Neuronal stem cell (in vitro differentiated cells): Measurements from ENCODE around the gene MON2.

Experiments used
- DNase-seq: peaks from one replicate; pipeline ENCODE4 v3.0.0-alpha.2; 2013; ENCODE audit warnings: low spot score
- H2AFZ ChIP-seq: one replicate; pipeline ENCODE4 v1.6.1; 2013; ENCODE audit warnings: mild to moderate bottlenecking, low read length, inconsistent platforms
- H2AK5ac ChIP-seq: 2 replicates; pipeline ENCODE4 v1.6.1; 2013; ENCODE audit warnings: low read depth, mild to moderate bottlenecking, inconsistent platforms, low read length, moderate library complexity, mixed read lengths
- H2BK120ac ChIP-seq: 2 replicates; pipeline ENCODE4 v1.6.1; 2013; ENCODE audit warnings: low read depth, mild to moderate bottlenecking, inconsistent platforms, low read length, moderate library complexity, mixed read lengths
- H2BK12ac ChIP-seq: one replicate; pipeline ENCODE4 v1.6.1; 2013; ENCODE audit warnings: low read length, inconsistent platforms
- H2BK15ac ChIP-seq: 2 replicates; pipeline ENCODE4 v1.6.1; 2013; ENCODE audit warnings: mild to moderate bottlenecking, low read length, inconsistent platforms, mixed read lengths
- H2BK5ac ChIP-seq: one replicate; pipeline ENCODE4 v1.6.1; 2013; ENCODE audit warnings: inconsistent platforms, mild to moderate bottlenecking, low read length, moderate library complexity
- H3K14ac ChIP-seq: one replicate; pipeline ENCODE4 v1.6.1; 2013; ENCODE audit warnings: low read length, inconsistent platforms
- H3K18ac ChIP-seq: 2 replicates; pipeline ENCODE4 v1.6.1; 2013; ENCODE audit warnings: low read length, inconsistent platforms
- H3K23ac ChIP-seq: 2 replicates; pipeline ENCODE4 v1.6.1; 2013; ENCODE audit warnings: low read depth, mild to moderate bottlenecking, mixed read lengths, low read length, inconsistent platforms; ENCODE audit not compliant: poor library complexity
- H3K27ac ChIP-seq: replicated peaks from 3 replicates; pipeline ENCODE4 v1.5.1; 2013; ENCODE audit warnings: low read length, inconsistent platforms
- H3K27me3 ChIP-seq, 3 experiments: 2 replicates each; pipeline ENCODE4 v1.6.1; 2013; ENCODE audit warnings: low read length in 3 of 3, mild to moderate bottlenecking in 2 of 3, inconsistent platforms in 1 of 3, low read depth in 1 of 3, mixed read lengths in 1 of 3, moderate library complexity in 1 of 3; ENCODE audit not compliant: control insufficient read depth in 3 of 3, insufficient read depth in 3 of 3
- H3K36me3 ChIP-seq, 2 donors: replicated peaks in 1 of 2; 2 replicates each; pipeline ENCODE4 v1.6.1; 2013; ENCODE audit warnings: low read length in 2 of 2; ENCODE audit not compliant: control insufficient read depth in 2 of 2, insufficient read depth in 2 of 2
- H3K4ac ChIP-seq: 2 replicates; pipeline ENCODE4 v1.6.1; 2013; ENCODE audit warnings: inconsistent platforms, mild to moderate bottlenecking, low read length, moderate library complexity
- H3K4me1 ChIP-seq, 2 donors: 1 replicate in 1 of 2; 2 replicates in 1 of 2; pipeline ENCODE4 v1.6.1; 2013; ENCODE audit warnings: low read length in 2 of 2, low read depth in 1 of 2; ENCODE audit not compliant: control insufficient read depth in 2 of 2, insufficient read depth in 1 of 2
- H3K4me2 ChIP-seq: one replicate; pipeline ENCODE4 v1.6.1; 2013; ENCODE audit warnings: mild to moderate bottlenecking, low read length, inconsistent platforms; ENCODE audit not compliant: insufficient read depth, poor library complexity, severe bottlenecking
- H3K4me3 ChIP-seq, 2 donors: 2 replicates each; pipeline ENCODE4 v1.5.1; 2013; ENCODE audit warnings: low read length in 2 of 2, mild to moderate bottlenecking in 2 of 2, inconsistent platforms in 1 of 2, moderate library complexity in 1 of 2
- H3K79me1 ChIP-seq: one replicate; pipeline ENCODE4 v1.6.1; 2013; ENCODE audit warnings: low read depth, mild to moderate bottlenecking, inconsistent platforms, low read length, moderate library complexity
- H3K9ac ChIP-seq: one replicate; pipeline ENCODE4 v1.6.1; 2013; ENCODE audit warnings: mild to moderate bottlenecking, low read depth, low read length, inconsistent platforms; ENCODE audit not compliant: poor library complexity
- H3K9me3 ChIP-seq, 2 donors: replicated peaks in 1 of 2; 2 replicates each; pipeline versions ENCODE3 to v1.6.1; 2013; ENCODE audit warnings: low read length in 2 of 2, mild to moderate bottlenecking in 2 of 2, inconsistent platforms in 1 of 2, low read depth in 1 of 2, mixed read lengths in 1 of 2, moderate library complexity in 1 of 2; ENCODE audit not compliant: control insufficient read depth in 2 of 2, insufficient read depth in 1 of 2
- H4K8ac ChIP-seq: one replicate; pipeline ENCODE4 v1.6.1; 2013; ENCODE audit warnings: low read depth, mild to moderate bottlenecking, inconsistent platforms, low read length, moderate library complexity
- H4K91ac ChIP-seq: one replicate; pipeline ENCODE4 v1.6.1; 2013; ENCODE audit warnings: low read length, low read depth, mild to moderate bottlenecking, inconsistent platforms; ENCODE audit not compliant: poor library complexity
- WGBS, 2 donors: extraction: QIAGEN DNeasy Blood & Tissue Kit; methylation state at CpG; one replicate each; pipeline ENCODE4 v1.1.7; 2013; ENCODE audit warnings: missing lambda C conversion rate in 2 of 2, mixed read lengths in 1 of 2; ENCODE audit not compliant: insufficient read length in 2 of 2, insufficient replicate concordance in 1 of 2; ENCODE audit errors: extremely low coverage in 2 of 2; 5-methylcytosine and 5-hydroxymethylcytosine counted together

The MON2 gene

DNA sequence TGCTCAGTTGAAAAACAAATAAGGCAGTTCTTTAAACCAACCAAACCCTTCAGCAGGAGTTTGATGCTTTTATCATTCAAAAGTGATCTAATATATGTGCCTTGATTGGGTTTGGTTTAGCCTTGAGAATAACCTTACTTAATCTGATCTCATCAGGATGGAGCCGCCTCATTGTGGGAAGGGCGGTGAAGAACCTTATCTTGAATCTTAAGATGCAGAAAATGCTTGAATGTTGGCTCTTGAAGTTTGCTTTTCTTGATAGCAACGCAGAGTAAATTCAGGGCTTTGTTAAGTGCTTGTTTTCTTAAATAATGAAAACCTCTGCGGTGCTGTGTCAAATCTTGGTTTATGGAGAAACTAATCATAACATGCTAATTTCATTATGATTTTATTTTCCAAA, 138.2 kb downstream of the MON2 start:
- Histone ChIP-seq H2AK5ac (no peak overlapping the region), H2BK5ac (no peak overlapping the region), H2BK15ac (no peak overlapping the region), H3K4me1 (peaks cover 2 to 9% of the 10 kb centered on the region in 2 donors), H3K18ac (no peak overlapping the region), H3K23ac (no peak overlapping the region), H2AFZ (no peak overlapping the region), H4K8ac (no peak overlapping the region), H2BK120ac (no peak overlapping the region), H3K4me2 (peak overlapping the region; percentile 67), H3K36me3 (peaks cover 0 to 49% of the 10 kb centered on the region in 2 donors), H3K9me3 (peaks cover 0 to 3% of the 10 kb centered on the region in 2 donors), H3K27ac (no peak overlapping the region), H3K4ac (no peak overlapping the region), H3K4me3 (peak overlapping the region; percentile 70 to 86), H3K9ac (no peak overlapping the region), H4K91ac (no peak overlapping the region), H2BK12ac (no peak overlapping the region), H3K14ac (no peak overlapping the region), H3K27me3 (no peaks in the 10 kb centered on the region), H3K79me1 (peaks cover 2% of the 10 kb centered on the region)
- no CpG with 5 or more reads among the region's 4 CpGs for WGBS, 2 donors
- no peak for DNase-seq

DNA sequence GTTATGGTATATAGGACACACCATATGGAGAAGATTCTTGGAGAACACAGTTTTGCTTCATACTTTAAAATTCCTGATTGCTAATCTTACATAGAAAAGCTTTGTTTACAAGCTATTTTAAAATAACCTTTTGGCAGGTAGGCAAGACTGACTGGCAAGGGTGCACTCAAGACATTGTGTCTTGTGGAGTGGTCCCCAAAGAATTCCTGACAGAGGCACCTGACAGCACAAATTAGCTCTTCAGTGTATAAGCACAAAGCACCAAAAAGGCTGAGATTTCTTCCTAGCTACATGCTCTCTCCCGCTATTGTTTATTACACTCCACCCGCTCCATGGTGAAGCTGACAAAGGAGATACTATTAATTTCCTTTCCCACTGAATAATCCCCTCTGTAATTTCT, 139.4 kb downstream of the MON2 start:
- Histone ChIP-seq H3K27ac (peak overlapping the region; percentile 11), H3K4me3 (peak overlapping the region in 1 of 2 donors; percentile 86), H3K4me2 (no peak overlapping the region), H3K18ac (no peak overlapping the region), H2BK15ac (no peak overlapping the region), H2BK120ac (no peak overlapping the region), H4K91ac (no peak overlapping the region), H4K8ac (no peak overlapping the region), H2AFZ (no peak overlapping the region), H2AK5ac (no peak overlapping the region), H3K4me1 (peaks cover 2 to 9% of the 10 kb centered on the region in 2 donors), H3K27me3 (no peaks in the 10 kb centered on the region), H2BK12ac (no peak overlapping the region), H3K23ac (no peak overlapping the region), H3K9me3 (peaks cover 0 to 3% of the 10 kb centered on the region in 2 donors), H3K14ac (no peak overlapping the region), H2BK5ac (no peak overlapping the region), H3K36me3 (peaks cover 0 to 58% of the 10 kb centered on the region in 2 donors), H3K4ac (no peak overlapping the region), H3K79me1 (peaks cover 2% of the 10 kb centered on the region), H3K9ac (no peak overlapping the region)
- no peak for DNase-seq
- no CpG with 5 or more reads among the region's 2 CpGs for WGBS, 2 donors

DNA sequence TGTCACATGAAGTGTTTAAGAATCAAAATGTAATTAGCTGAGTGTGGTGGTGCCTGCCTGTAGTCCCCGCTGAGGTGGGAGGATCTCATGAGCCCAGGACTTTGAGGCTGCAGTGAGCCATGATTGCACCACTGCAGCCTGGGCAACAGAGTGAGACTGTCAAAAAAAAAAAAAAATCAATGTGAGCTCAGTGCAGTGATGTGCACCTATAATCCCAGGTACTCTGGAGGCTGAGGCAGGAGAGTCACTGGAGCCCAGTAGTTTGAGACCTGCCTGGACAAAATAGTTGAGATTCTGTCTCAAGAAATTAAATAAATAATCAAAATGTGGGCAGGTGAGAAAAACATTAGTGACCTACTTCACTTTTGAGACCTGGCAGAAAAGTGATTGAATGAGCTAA, 140.0 kb downstream of the MON2 start:
- no peak overlapping the region for H2BK15ac ChIP-seq
- H3K27me3 ChIP-seq, result no peaks in the 10 kb centered on the region
- H3K18ac ChIP-seq, result no peak overlapping the region
- H3K4me3 ChIP-seq, result no peak overlapping the region
- H2AFZ ChIP-seq, result no peak overlapping the region
- H2AK5ac ChIP-seq, result no peak overlapping the region
- H3K36me3 ChIP-seq, result peaks cover 0 to 58% of the 10 kb centered on the region in 2 donors
- peaks cover 0 to 3% of the 10 kb centered on the region in 2 donors for H3K9me3 ChIP-seq
- no peak overlapping the region for H2BK120ac ChIP-seq
- H2BK5ac ChIP-seq, result no peak overlapping the region
- H2BK12ac ChIP-seq, result no peak overlapping the region
- H3K14ac ChIP-seq, result no peak overlapping the region
- peaks cover 2 to 9% of the 10 kb centered on the region in 2 donors for H3K4me1 ChIP-seq
- no peak overlapping the region for H3K4me2 ChIP-seq
- DNase-seq, result no peak
- no peak overlapping the region for H4K8ac ChIP-seq
- H3K23ac ChIP-seq, result no peak overlapping the region
- H3K27ac ChIP-seq, result no peak overlapping the region
- no peak overlapping the region for H3K9ac ChIP-seq
- no peak overlapping the region for H3K4ac ChIP-seq
- no peak overlapping the region for H4K91ac ChIP-seq
- H3K79me1 ChIP-seq, result peaks cover 2% of the 10 kb centered on the region
- no CpG with 5 or more reads among the region's 1 CpG for WGBS, 2 donors

GRCh38 chr12:62613081-62613480, 146.5 kb downstream of the MON2 start:
- Histone ChIP-seq H3K79me1 (no peaks in the 10 kb centered on the region), H3K4me2 (no peak overlapping the region), H3K27ac (no peak overlapping the region), H3K4me3 (no peak overlapping the region), H2BK120ac (no peak overlapping the region), H4K8ac (no peak overlapping the region), H2BK5ac (no peak overlapping the region), H3K36me3 (peaks cover 5 to 57% of the 10 kb centered on the region in 2 donors), H2BK12ac (no peak overlapping the region), H3K27me3 (no peaks in the 10 kb centered on the region), H2AFZ (no peak overlapping the region), H3K18ac (no peak overlapping the region), H3K4me1 (peaks cover 0 to 6% of the 10 kb centered on the region in 2 donors), H3K9me3 (no peaks in the 10 kb centered on the region), H3K14ac (no peak overlapping the region), H4K91ac (no peak overlapping the region), H3K9ac (no peak overlapping the region), H3K4ac (no peak overlapping the region), H2BK15ac (no peak overlapping the region), H3K23ac (no peak overlapping the region), H2AK5ac (no peak overlapping the region)
- no peak for DNase-seq
- WGBS, 2 donors, result no CpG with 5 or more reads among the region's 1 CpG
